Gastrocnemius medialis (tissue), 4 donors: Measurements from ENCODE around the gene SLC5A2.

ENCODE experiments used
- CTCF ChIP-seq, 5 experiments: fragments of 450-650 bp in 3 of 5; fragments of 200-600 bp in 2 of 5; sonication (generic) in 2 of 5; IDR thresholded peaks in 4 of 5; conservative IDR thresholded peaks in 1 of 5; 1 replicate in 4 of 5; 2 replicates in 1 of 5; pipeline ENCODE4 v1.5.1; 2016 to 2019; ENCODE audit warnings: antibody characterized with exemption in 5 of 5, mild to moderate bottlenecking in 3 of 5, moderate library complexity in 3 of 5
- POLR2A ChIP-seq, 2 donors: fragments of 450-650 bp; IDR thresholded peaks; one replicate each; pipeline ENCODE4 v1.6.1; 2017; ENCODE audit warnings: antibody characterized with exemption in 2 of 2, mild to moderate bottlenecking in 2 of 2, moderate library complexity in 2 of 2

GRCh38 chr16:31493506-31494125, 10.7 kb downstream of the SLC5A2 start:
- TF ChIP-seq POLR2A (IDR thresholded peaks at IDR 0.05) = no peak
- TF ChIP-seq CTCF (IDR thresholded peaks at IDR 0.05 in 4 of 5, conservative IDR thresholded peaks at IDR 0.05 in 1 of 5) = no peak
